IPS-15b (cell line): ENCODE results near the gene EPM2A.

Experiments
- H3K27me3 ChIP-seq: one replicate; pipeline ENCODE4 v1.6.1; 2013; ENCODE audit warnings: low read length; ENCODE audit not compliant: control insufficient read depth, insufficient read depth
- H3K36me3 ChIP-seq: one replicate; pipeline ENCODE4 v1.6.1; 2013; ENCODE audit warnings: low read length; ENCODE audit not compliant: control insufficient read depth, insufficient read depth
- H3K4me1 ChIP-seq: one replicate; pipeline ENCODE4 v1.6.1; 2013; ENCODE audit warnings: mild to moderate bottlenecking, low read length; ENCODE audit not compliant: control insufficient read depth, insufficient read depth
- H3K4me3 ChIP-seq: one replicate; pipeline ENCODE4 v1.5.1; 2013; ENCODE audit warnings: low read depth, low read length
- H3K9ac ChIP-seq: one replicate; pipeline ENCODE4 v1.6.1; 2013; ENCODE audit warnings: low read depth, mild to moderate bottlenecking, low read length
- H3K9me3 ChIP-seq: one replicate; pipeline ENCODE4 v1.6.1; 2013; ENCODE audit warnings: mild to moderate bottlenecking, low read length; ENCODE audit not compliant: control insufficient read depth, insufficient read depth

EPM2A gene

DNA sequence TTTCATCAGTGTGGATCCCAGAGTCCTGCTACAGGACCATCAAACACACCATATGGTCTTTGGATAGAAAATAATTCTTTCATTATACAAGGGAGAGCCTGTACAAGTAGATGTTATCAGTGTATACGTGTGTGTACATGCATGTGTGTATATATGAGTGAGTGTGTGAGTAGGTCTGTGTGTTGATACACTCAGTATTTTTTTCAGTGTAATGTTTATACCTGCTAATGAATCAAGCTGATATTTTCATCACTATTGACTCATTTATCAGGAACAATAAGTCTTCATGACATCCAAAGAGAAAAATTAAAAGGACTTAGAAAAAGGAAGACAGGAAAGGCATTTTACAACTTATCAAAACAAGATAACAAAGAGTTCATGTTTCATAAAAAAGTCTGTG, 66.5 kb downstream of the EPM2A start:
- Histone ChIP-seq H3K27me3 (no peaks in the 10 kb centered on the region), H3K4me1 (no peaks in the 10 kb centered on the region), H3K9ac (no peak overlapping the region), H3K9me3 (no peaks in the 10 kb centered on the region), H3K36me3 (no peaks in the 10 kb centered on the region), H3K4me3 (no peak overlapping the region)

- H3K9me3 ChIP-seq, result no peaks in the 10 kb centered on the region
- no peak overlapping the region for H3K9ac ChIP-seq
- no peaks in the 10 kb centered on the region for H3K27me3 ChIP-seq
- no peaks in the 10 kb centered on the region for H3K36me3 ChIP-seq
- H3K4me1 ChIP-seq, result peaks cover 3% of the 10 kb centered on the region
- no peak overlapping the region for H3K4me3 ChIP-seq
Measured at GRCh38 chr6:145660676-145661075, 74.6 kb downstream of the EPM2A start.

GRCh38 chr6:145656128-145656527, 79.2 kb downstream of the EPM2A start:
- H3K27me3 ChIP-seq, result no peaks in the 10 kb centered on the region
- H3K4me3 ChIP-seq, result no peak overlapping the region
- H3K4me1 ChIP-seq, result peaks cover under 1% of the 10 kb centered on the region
- no peaks in the 10 kb centered on the region for H3K9me3 ChIP-seq
- H3K9ac ChIP-seq, result no peak overlapping the region
- H3K36me3 ChIP-seq, result no peaks in the 10 kb centered on the region

GRCh38 chr6:145652572-145652971, 82.7 kb downstream of the EPM2A start:
- Histone ChIP-seq H3K27me3 (no peaks in the 10 kb centered on the region), H3K4me1 (no peaks in the 10 kb centered on the region), H3K9ac (no peak overlapping the region), H3K4me3 (no peak overlapping the region), H3K36me3 (no peaks in the 10 kb centered on the region), H3K9me3 (no peaks in the 10 kb centered on the region)

GRCh38 chr6:145651988-145652387, 83.3 kb downstream of the EPM2A start:
- no peak overlapping the region for H3K9ac ChIP-seq
- no peak overlapping the region for H3K4me3 ChIP-seq
- no peaks in the 10 kb centered on the region for H3K36me3 ChIP-seq
- H3K4me1 ChIP-seq, result no peaks in the 10 kb centered on the region
- no peaks in the 10 kb centered on the region for H3K27me3 ChIP-seq
- no peaks in the 10 kb centered on the region for H3K9me3 ChIP-seq

DNA sequence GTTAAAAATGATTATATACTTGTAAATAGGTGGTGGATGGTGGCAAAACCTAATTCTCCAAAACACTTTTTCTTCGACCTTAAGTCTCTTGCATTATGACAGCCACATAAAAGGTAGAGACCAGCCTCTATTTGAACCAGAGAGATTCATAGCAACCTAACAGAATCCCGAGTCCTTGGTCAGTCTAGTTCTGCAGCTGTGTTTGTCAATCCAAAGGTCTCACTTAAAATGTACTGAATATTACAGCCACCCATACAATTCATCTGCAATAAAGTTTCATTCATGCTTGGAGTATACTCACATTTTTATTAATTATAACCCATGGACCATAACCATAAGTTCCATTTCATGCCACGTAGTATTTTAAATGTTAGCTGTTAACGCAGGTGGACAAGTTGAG, 87.2 kb downstream of the EPM2A start:
- H3K36me3 ChIP-seq, result no peaks in the 10 kb centered on the region
- H3K27me3 ChIP-seq, result no peaks in the 10 kb centered on the region
- no peaks in the 10 kb centered on the region for H3K9me3 ChIP-seq

DNA sequence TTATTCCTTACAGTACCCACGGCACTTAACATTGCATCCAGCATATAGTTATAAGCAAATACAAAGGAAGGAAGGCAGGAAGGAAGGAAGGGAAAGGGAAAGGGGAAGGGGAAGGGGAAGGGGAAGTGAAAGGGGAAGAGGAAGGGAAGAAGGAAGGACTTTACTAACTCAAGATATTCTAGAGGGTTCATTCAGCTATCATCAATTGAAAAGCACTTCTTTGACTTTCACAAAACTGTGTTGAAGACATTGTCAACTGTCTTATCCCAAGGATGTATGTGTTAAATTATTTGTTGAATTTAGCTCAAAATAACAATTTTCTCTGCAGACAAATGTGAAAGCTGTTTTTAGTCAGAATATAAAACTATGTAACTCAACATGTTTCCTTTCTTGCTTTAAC, 87.7 kb downstream of the EPM2A start:
- no peaks in the 10 kb centered on the region for H3K4me1 ChIP-seq
- H3K9me3 ChIP-seq, result no peaks in the 10 kb centered on the region
- H3K36me3 ChIP-seq, result no peaks in the 10 kb centered on the region
- H3K27me3 ChIP-seq, result no peaks in the 10 kb centered on the region
- H3K4me3 ChIP-seq, result no peak overlapping the region
- H3K9ac ChIP-seq, result no peak overlapping the region

More for the DNA sequence above, 87.2 kb downstream of the EPM2A start:
- no peaks in the 10 kb centered on the region for H3K4me1 ChIP-seq
- no peak overlapping the region for H3K4me3 ChIP-seq
- H3K9ac ChIP-seq, result no peak overlapping the region

DNA sequence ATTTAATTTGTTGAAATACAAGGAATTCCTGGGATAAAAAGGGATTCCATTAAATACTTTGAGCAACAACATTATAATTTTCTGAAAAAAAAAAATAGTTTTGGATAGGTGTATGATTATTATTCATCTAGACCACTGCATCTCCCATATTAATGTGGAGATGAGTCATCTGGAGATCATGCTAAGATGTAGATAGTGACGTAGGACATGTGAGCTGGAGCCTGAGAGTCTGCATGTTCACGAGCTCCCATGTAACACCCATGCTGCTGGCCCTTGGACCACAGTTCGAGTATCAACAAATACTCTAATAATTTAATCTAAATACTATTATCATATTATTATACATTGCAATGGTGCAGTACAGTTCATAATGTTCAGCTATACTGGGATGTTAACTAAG, 91.6 kb downstream of the EPM2A start:
- H3K9me3 ChIP-seq, result no peaks in the 10 kb centered on the region
- H3K27me3 ChIP-seq, result no peaks in the 10 kb centered on the region
- no peak overlapping the region for H3K4me3 ChIP-seq
- no peak overlapping the region for H3K9ac ChIP-seq
- no peaks in the 10 kb centered on the region for H3K36me3 ChIP-seq
- H3K4me1 ChIP-seq, result no peaks in the 10 kb centered on the region

GRCh38 chr6:145633981-145634627, 101.2 kb downstream of the EPM2A start:
- Histone ChIP-seq H3K9ac (no peak overlapping the region), H3K36me3 (no peaks in the 10 kb centered on the region), H3K4me3 (no peak overlapping the region), H3K4me1 (peaks cover 2% of the 10 kb centered on the region), H3K9me3 (no peaks in the 10 kb centered on the region), H3K27me3 (no peaks in the 10 kb centered on the region)

- Histone ChIP-seq H3K27me3 (no peaks in the 10 kb centered on the region), H3K4me1 (peaks cover 2% of the 10 kb centered on the region), H3K9me3 (no peaks in the 10 kb centered on the region), H3K4me3 (no peak overlapping the region), H3K9ac (no peak overlapping the region), H3K36me3 (no peaks in the 10 kb centered on the region)
Measured at GRCh38 chr6:145632971-145633370, 102.3 kb downstream of the EPM2A start.

- Histone ChIP-seq H3K36me3 (no peaks in the 10 kb centered on the region), H3K9me3 (no peaks in the 10 kb centered on the region)
Measured at GRCh38 chr6:145631374-145631773, 103.9 kb downstream of the EPM2A start.

GRCh38 chr6:145630598-145630997, 104.7 kb downstream of the EPM2A start:
- no peak overlapping the region for H3K9ac ChIP-seq

More at GRCh38 chr6:145631374-145631773, 103.9 kb downstream of the EPM2A start:
- H3K27me3 ChIP-seq, result no peaks in the 10 kb centered on the region
- no peak overlapping the region for H3K9ac ChIP-seq
- no peak overlapping the region for H3K4me3 ChIP-seq
- H3K4me1 ChIP-seq, result peaks cover 2% of the 10 kb centered on the region

More at GRCh38 chr6:145630598-145630997, 104.7 kb downstream of the EPM2A start:
- no peaks in the 10 kb centered on the region for H3K36me3 ChIP-seq
- no peaks in the 10 kb centered on the region for H3K27me3 ChIP-seq
- no peaks in the 10 kb centered on the region for H3K9me3 ChIP-seq
- H3K4me3 ChIP-seq, result no peak overlapping the region
- H3K4me1 ChIP-seq, result peaks cover 2% of the 10 kb centered on the region
